CD4-positive, alpha-beta T cell (primary cell): Measurements from ENCODE around the gene TPM3. TPM values are rescaled to one million over a fixed set of nuclear protein-coding genes. Genes with fewer than 3 reads are reported as not detected.

ENCODE experiments used
- ATAC-seq: fragments of 200-7000 bp; cut with Tn5 transposase; one replicate; pipeline ENCODE4 v1.10.0; 2022; ENCODE audit warnings: mild to moderate bottlenecking; ENCODE audit not compliant: poor library complexity
- CTCF ChIA-PET: fragments of 350-600 bp; sonication (Branson Sonifier 250); formaldehyde crosslinking; loops from one replicate; lab custom pipeline; 2021; ENCODE audit warnings: antibody characterized with exemption, inconsistent platforms; lab: Charles Lee
- POLR2A ChIA-PET: fragments of 350-600 bp; sonication (Branson Sonifier 250); formaldehyde crosslinking; loops from one replicate; lab custom pipeline; 2021; ENCODE audit warnings: antibody characterized with exemption, inconsistent platforms; lab: Charles Lee
- DNase-seq, 14 experiments: peaks; one replicate each; pipeline ENCODE4 v3.0.0-alpha.2; 2013 to 2020; ENCODE audit warnings: mixed read lengths in 2 of 14
- H3K27ac ChIP-seq, 2 donors: one replicate each; pipeline versions ENCODE4 v1.5.1 to v1.7.0; 2013; ENCODE audit warnings: low read length in 2 of 2, low read depth in 1 of 2, mild to moderate bottlenecking in 1 of 2
- H3K27me3 ChIP-seq, 2 experiments: 1 replicate in 1 of 2; 2 replicates in 1 of 2; pipeline versions ENCODE4 v1.6.1 to v1.7.0; 2013; ENCODE audit warnings: low read length in 2 of 2, control low read depth in 1 of 2, mild to moderate bottlenecking in 1 of 2, moderate library complexity in 1 of 2; ENCODE audit not compliant: insufficient read depth in 2 of 2, control insufficient read depth in 1 of 2
- H3K36me3 ChIP-seq: one replicate; pipeline ENCODE4 v1.6.1; 2013; ENCODE audit warnings: low read length, control low read depth; ENCODE audit not compliant: insufficient read depth
- H3K4me1 ChIP-seq: one replicate; pipeline ENCODE4 v1.6.1; 2013; ENCODE audit warnings: low read length, control low read depth; ENCODE audit not compliant: insufficient read depth
- H3K4me3 ChIP-seq: one replicate; pipeline ENCODE4 v1.5.1; 2013; ENCODE audit warnings: mild to moderate bottlenecking, low read length, moderate library complexity
- H3K9me3 ChIP-seq, 2 experiments: 1 replicate in 1 of 2; 2 replicates in 1 of 2; pipeline versions ENCODE4 v1.6.1 to v1.7.0; 2013; ENCODE audit warnings: low read length in 2 of 2, mild to moderate bottlenecking in 2 of 2, control low read depth in 1 of 2, moderate library complexity in 1 of 2; ENCODE audit not compliant: control insufficient read depth in 1 of 2, insufficient read depth in 1 of 2
- H3K27ac Mint-ChIP-seq: one replicate; pipeline ENCODE4 v1.8.0; 2020; ENCODE audit warnings: mixed read lengths
- H3K27me3 Mint-ChIP-seq: one replicate; pipeline ENCODE4 v1.8.0; 2021; ENCODE audit warnings: mixed read lengths
- H3K36me3 Mint-ChIP-seq: one replicate; pipeline ENCODE4 v1.8.0; 2021; ENCODE audit warnings: low read depth, mixed read lengths
- H3K4me1 Mint-ChIP-seq: one replicate; pipeline ENCODE4 v1.8.0; 2021; ENCODE audit warnings: low read depth, mixed read lengths
- H3K4me3 Mint-ChIP-seq: one replicate; pipeline ENCODE4 v1.8.0; 2020; ENCODE audit warnings: mild to moderate bottlenecking, mixed read lengths
- H3K9me3 Mint-ChIP-seq: one replicate; pipeline ENCODE4 v1.8.0; 2020; ENCODE audit warnings: mixed read lengths
- intact Hi-C, 2 experiments: fragments of 100-400 bp; cut with DNase I in 1 of 2; cut with micrococcal nuclease in 1 of 2; formaldehyde crosslinking; loops; one replicate each; pipeline versions ENCODE4 v1.15.1 to v1.9.0; 2023 to 2025; cut with DNase I, micrococcal nuclease
- total RNA-seq, 174 experiments: library from RNA in 2 of 174; stranded (reverse) in 2 of 174; gene quantifications; one replicate each; pipeline ENCODE4 v1.2.3 and lab custom pipeline; 2021 to 2026
- TF ChIP-seq, protein P1 (sequence below): fragments of 200-600 bp; IDR thresholded peaks from one replicate; pipeline ENCODE4 v1.8.0; 2022; ENCODE audit warnings: antibody characterized with exemption, mild to moderate bottlenecking

Gene TPM3
- total RNA-seq, 2 experiments from 2014 or later, result 345 to 357 TPM

GRCh38 chr1:154220071-154220969 is 28.4 kb upstream of the TPM3 start, which contains the start of gene UBAP2L:
Gene UBAP2L (plus strand): TSS chr1:154220955. CDS start chr1:154225124, 4,169 bp downstream.
- Mint-ChIP-seq H3K9me3 (no peaks in the 10 kb centered on the region), H3K4me3 (peak within 1 kb of the TSS; percentile 91), H3K27me3 (no peaks in the 10 kb centered on the region), H3K36me3 (peaks cover 77% of the 10 kb centered on the region), H3K4me1 (peaks cover 74% of the 10 kb centered on the region), H3K27ac (peak within 1 kb of the TSS; percentile 93)
- intact Hi-C loops, result loop anchor here (1.0 to 10.0 kb wide), 12 partner anchors 37 to 1636 kb away; partner anchors contain the start of genes ATP8B2 (in 1 of the 2), GATAD2B (in 1 of the 2), GON4L (in 1 of the 2) and HAX1 (in 1 of the 2)
- DNase-seq (peak; percentile 97 to 100 (median 99)), ATAC-seq (peak; percentile 83)
- Histone ChIP-seq H3K4me3 (peak within 1 kb of the TSS; percentile 95), H3K27me3 (no peaks in the 10 kb centered on the region), H3K27ac (peak within 1 kb of the TSS; percentile 99), H3K36me3 (peaks cover 35% of the 10 kb centered on the region), H3K4me1 (peaks cover 43% of the 10 kb centered on the region), H3K9me3 (no peaks in the 10 kb centered on the region)
- TF ChIP-seq, protein P1, sequence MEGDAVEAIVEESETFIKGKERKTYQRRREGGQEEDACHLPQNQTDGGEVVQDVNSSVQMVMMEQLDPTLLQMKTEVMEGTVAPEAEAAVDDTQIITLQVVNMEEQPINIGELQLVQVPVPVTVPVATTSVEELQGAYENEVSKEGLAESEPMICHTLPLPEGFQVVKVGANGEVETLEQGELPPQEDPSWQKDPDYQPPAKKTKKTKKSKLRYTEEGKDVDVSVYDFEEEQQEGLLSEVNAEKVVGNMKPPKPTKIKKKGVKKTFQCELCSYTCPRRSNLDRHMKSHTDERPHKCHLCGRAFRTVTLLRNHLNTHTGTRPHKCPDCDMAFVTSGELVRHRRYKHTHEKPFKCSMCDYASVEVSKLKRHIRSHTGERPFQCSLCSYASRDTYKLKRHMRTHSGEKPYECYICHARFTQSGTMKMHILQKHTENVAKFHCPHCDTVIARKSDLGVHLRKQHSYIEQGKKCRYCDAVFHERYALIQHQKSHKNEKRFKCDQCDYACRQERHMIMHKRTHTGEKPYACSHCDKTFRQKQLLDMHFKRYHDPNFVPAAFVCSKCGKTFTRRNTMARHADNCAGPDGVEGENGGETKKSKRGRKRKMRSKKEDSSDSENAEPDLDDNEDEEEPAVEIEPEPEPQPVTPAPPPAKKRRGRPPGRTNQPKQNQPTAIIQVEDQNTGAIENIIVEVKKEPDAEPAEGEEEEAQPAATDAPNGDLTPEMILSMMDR, result no peak
- ChIA-PET CTCF (interaction anchor here (0.7 kb wide), 1 partner anchor 1718 kb away, joined by 4 read pairs; no protein-coding TSS in a partner anchor), POLR2A (interaction anchor here (0.6 to 2.9 kb wide), 28 partner anchors 11 to 684 kb away, joined by 3 to 34 read pairs (median 5); partner anchors contain the start of genes GATAD2B, JTB, RPS27 and S100A6)

DNA sequence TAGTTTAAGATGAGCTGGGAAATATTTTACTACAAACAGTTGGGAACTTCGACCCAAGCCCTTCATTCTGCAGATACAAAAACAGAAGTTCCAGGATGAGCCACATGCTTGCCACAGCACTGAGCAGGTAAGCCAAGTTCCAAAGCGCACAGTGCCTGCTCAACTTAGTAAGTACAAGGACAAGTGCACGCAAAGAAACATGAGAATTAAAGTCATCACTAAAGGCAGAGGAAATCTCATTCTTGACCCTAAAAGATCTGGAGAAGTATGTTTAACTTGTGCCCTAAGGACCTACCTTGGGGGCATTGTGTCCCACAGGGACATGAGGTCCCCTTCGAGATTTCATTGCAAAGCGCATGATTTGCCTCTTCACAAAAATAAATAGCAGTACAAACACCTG is 27.6 kb upstream of the TPM3 start:
- no peaks in the 10 kb centered on the region for H3K9me3 Mint-ChIP-seq
- H3K4me1 Mint-ChIP-seq, result peaks cover 67% of the 10 kb centered on the region
- DNase-seq (peak in 2 of 14 experiments; percentile 30 to 34), ATAC-seq (no peak)
- no peaks in the 10 kb centered on the region for H3K27me3 ChIP-seq
- TF ChIP-seq, protein P1, result no peak
- H3K36me3 ChIP-seq, result peaks cover 31% of the 10 kb centered on the region
- H3K27ac Mint-ChIP-seq, result peak overlapping the region; percentile 93
- peaks cover 71% of the 10 kb centered on the region for H3K36me3 Mint-ChIP-seq
- no peaks in the 10 kb centered on the region for H3K9me3 ChIP-seq
- peak overlapping the region; percentile 99 for H3K27ac ChIP-seq
- peak overlapping the region; percentile 91 for H3K4me3 Mint-ChIP-seq
- intact Hi-C loops, result no loop called here
- ChIA-PET CTCF (interaction anchor here (1.2 kb wide), 1 partner anchor 115 kb away, joined by 6 read pairs; no protein-coding TSS in a partner anchor), POLR2A (interaction anchor here (0.9 to 2.9 kb wide), 17 partner anchors 10 to 444 kb away, joined by 3 to 34 read pairs (median 5); partner anchors contain the start of gene RPS27)
- H3K27me3 Mint-ChIP-seq, result no peaks in the 10 kb centered on the region
- peaks cover 43% of the 10 kb centered on the region for H3K4me1 ChIP-seq
- peak overlapping the region; percentile 95 for H3K4me3 ChIP-seq

GRCh38 chr1:154218545-154218944 is 26.6 kb upstream of the TPM3 start:
- H3K27ac Mint-ChIP-seq, result peak overlapping the region; percentile 93
- ATAC-seq (no peak), DNase-seq (no peak)
- peaks cover 70% of the 10 kb centered on the region for H3K36me3 Mint-ChIP-seq
- peaks cover 37% of the 10 kb centered on the region for H3K36me3 ChIP-seq
- no peaks in the 10 kb centered on the region for H3K9me3 Mint-ChIP-seq
- CTCF ChIA-PET, result interaction anchor here (0.6 to 1.2 kb wide), 2 partner anchors 116 to 255 kb away, joined by 3 to 6 read pairs; partner anchors contain the start of gene SLC39A1
- H3K27me3 ChIP-seq, result no peaks in the 10 kb centered on the region
- peaks cover 43% of the 10 kb centered on the region for H3K4me1 ChIP-seq
- TF ChIP-seq, protein P1, result no peak
- H3K27me3 Mint-ChIP-seq, result no peaks in the 10 kb centered on the region
- no peak overlapping the region for H3K27ac ChIP-seq
- intact Hi-C loops, result no loop called here
- H3K4me1 Mint-ChIP-seq, result peaks cover 61% of the 10 kb centered on the region
- H3K4me3 ChIP-seq, result no peak overlapping the region
- POLR2A ChIA-PET, result interaction anchor here (1.2 to 1.3 kb wide), 2 partner anchors 228 to 335 kb away, joined by 4 to 6 read pairs; partner anchors contain the start of gene RPS27
- H3K4me3 Mint-ChIP-seq, result peak overlapping the region; percentile 91
- H3K9me3 ChIP-seq, result no peaks in the 10 kb centered on the region
